Measurements from ENCODE around the gene SDC4.

SDC4 gene

DNA sequence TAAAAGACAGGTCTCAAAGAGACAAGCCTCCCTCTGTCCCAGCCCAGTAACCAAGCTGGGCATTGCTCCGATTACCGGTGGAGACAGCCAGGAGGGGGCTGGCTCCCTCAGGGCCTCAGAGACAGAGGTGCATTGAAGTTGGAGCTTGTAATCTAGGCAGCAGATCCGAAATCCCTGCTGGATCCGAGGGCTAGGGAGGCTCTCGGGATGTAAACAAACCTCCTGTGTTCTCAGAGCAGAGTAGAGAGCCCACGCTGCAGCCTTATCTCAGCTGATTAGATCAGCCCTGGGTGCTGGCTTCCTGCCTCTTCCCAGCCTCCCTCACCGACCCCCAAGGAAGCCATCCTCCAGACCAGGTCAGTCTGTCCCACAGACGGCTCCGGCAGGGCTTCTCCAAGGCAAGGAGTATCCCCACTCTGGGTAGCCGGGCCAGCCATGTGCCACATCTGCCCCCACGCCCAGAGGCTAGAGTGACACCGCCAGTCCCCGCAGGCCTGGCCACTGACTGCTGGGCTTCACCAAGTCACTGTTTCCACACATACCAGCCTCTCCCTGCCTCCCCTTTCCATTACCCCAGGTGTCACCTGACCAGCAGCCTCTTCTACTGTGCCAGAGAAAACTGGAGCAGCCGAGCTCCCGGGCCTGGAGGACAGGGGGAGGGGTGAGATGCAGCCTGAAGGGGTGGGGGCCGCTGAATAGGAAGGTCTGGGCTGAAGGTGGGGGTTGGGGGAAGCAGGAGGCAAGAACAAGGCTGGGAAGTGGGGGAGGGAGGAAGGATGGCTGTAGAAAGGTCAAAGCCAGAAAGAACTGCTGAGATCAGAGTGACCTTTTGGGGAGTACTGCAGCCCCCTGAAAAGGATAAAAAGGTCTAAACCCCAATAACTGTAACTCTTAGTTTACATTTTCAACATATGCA, 6.0 kb downstream of the SDC4 start:
- no peak overlapping the region for H4K12ac ChIP-seq (ENCODE audit: low read depth, low read length)
- H3K9ac ChIP-seq (ENCODE audit: low read length): peak overlapping the region; percentile 35
- no peaks in the 10 kb centered on the region for H3K27me3 ChIP-seq (ENCODE audit: insufficient read depth, low read length)
- H4K91ac ChIP-seq (ENCODE audit: low read depth, low read length): peak overlapping the region; percentile 88
- peaks cover 52% of the 10 kb centered on the region for H3K79me2 ChIP-seq (ENCODE audit: control insufficient read depth, insufficient read depth, low read length, poor library complexity)
- no peak overlapping the region for H3K23ac ChIP-seq (ENCODE audit: low read length)
- H3K79me1 ChIP-seq (ENCODE audit: low read length): peaks cover 63% of the 10 kb centered on the region
- peak; percentile 77 to 80 for DNase-seq
- peak overlapping the region; percentile 83 for H2BK120ac ChIP-seq (ENCODE audit: insufficient read depth, low read length, poor library complexity)
- no peak overlapping the region for H3K4me3 ChIP-seq (ENCODE audit: low read depth, low read length)
- H3K36me3 ChIP-seq (ENCODE audit: control insufficient read depth in 1 of 2, insufficient read depth in 2 of 2, low read length in 2 of 2): peaks cover 7 to 14% of the 10 kb centered on the region in 2 experiments
- peak overlapping the region; percentile 56 for H4K8ac ChIP-seq (ENCODE audit: low read depth, low read length)
- H3K4me1 ChIP-seq (ENCODE audit: control insufficient read depth in 1 of 2, insufficient read depth in 2 of 2, low read length in 2 of 2): peaks cover 70 to 88% of the 10 kb centered on the region in 2 experiments
- H2BK5ac ChIP-seq (ENCODE audit: low read depth, low read length, poor library complexity): peak overlapping the region; percentile 57
- H3K18ac ChIP-seq (ENCODE audit: low read length): peak overlapping the region; percentile 27
- peak overlapping the region; percentile 94 for H2BK12ac ChIP-seq (ENCODE audit: low read length)
- peak overlapping the region; percentile 97 for H3K27ac ChIP-seq (ENCODE audit: low read depth, low read length)
- H2AK5ac ChIP-seq (ENCODE audit: low read length): peak overlapping the region; percentile 80
- peak overlapping the region; percentile 70 for H3K4me2 ChIP-seq (ENCODE audit: low read length)
- peak overlapping the region; percentile 88 for H3K4ac ChIP-seq (ENCODE audit: low read depth, low read length)
- H3K14ac ChIP-seq (ENCODE audit: low read length): peak overlapping the region; percentile 78
- no CpG with 5 or more reads among the region's 16 CpGs for WGBS (ENCODE audit: extremely low coverage, insufficient coverage, insufficient read length)
- H3K9me3 ChIP-seq (ENCODE audit: insufficient read depth, low read depth, low read length): no peaks in the 10 kb centered on the region
- no peak overlapping the region for H2AFZ ChIP-seq (ENCODE audit: insufficient read depth, low read length, poor library complexity)

DNA sequence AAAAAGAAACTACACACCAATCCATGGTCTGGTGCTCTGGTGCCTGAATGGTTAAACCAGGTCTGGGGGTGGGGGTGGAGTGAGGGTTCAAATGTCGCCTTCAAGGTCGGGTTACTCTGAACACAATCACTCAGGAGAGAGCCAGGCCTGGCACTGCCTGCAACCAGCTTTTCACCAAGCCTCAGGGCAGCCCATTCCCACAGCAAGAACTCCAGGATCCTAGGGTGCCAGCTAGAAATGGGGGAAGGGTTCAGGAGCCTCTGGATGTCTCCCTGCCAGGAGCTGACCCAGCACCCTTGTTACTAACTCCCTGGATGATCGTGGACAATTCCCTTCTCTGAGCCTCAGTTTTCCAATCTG, 6.7 kb downstream of the SDC4 start:
- peaks cover 51% of the 10 kb centered on the region for H3K79me2 ChIP-seq (ENCODE audit: control insufficient read depth, insufficient read depth, low read length, poor library complexity)
- H3K36me3 ChIP-seq (ENCODE audit: control insufficient read depth in 1 of 2, insufficient read depth in 2 of 2, low read length in 2 of 2): peaks cover 7 to 14% of the 10 kb centered on the region in 2 experiments
- peak overlapping the region; percentile 57 for H2BK5ac ChIP-seq (ENCODE audit: low read depth, low read length, poor library complexity)
- peak overlapping the region; percentile 88 for H3K4ac ChIP-seq (ENCODE audit: low read depth, low read length)
- H3K4me1 ChIP-seq (ENCODE audit: control insufficient read depth in 1 of 2, insufficient read depth in 2 of 2, low read length in 2 of 2): peaks cover 76 to 93% of the 10 kb centered on the region in 2 experiments
- peak overlapping the region; percentile 56 for H4K8ac ChIP-seq (ENCODE audit: low read depth, low read length)
- H2BK120ac ChIP-seq (ENCODE audit: insufficient read depth, low read length, poor library complexity): peak overlapping the region; percentile 83
- no peaks in the 10 kb centered on the region for H3K27me3 ChIP-seq (ENCODE audit: insufficient read depth, low read length)
- peak overlapping the region; percentile 92 for H2BK12ac ChIP-seq (ENCODE audit: low read length)
- no peak for DNase-seq
- H3K18ac ChIP-seq (ENCODE audit: low read length): peak overlapping the region; percentile 27
- H3K27ac ChIP-seq (ENCODE audit: low read depth, low read length): peak overlapping the region; percentile 97
- peak overlapping the region; percentile 35 for H3K9ac ChIP-seq (ENCODE audit: low read length)
- peak overlapping the region; percentile 47 for H3K14ac ChIP-seq (ENCODE audit: low read length)
- peak overlapping the region; percentile 70 for H3K4me2 ChIP-seq (ENCODE audit: low read length)
- no peak overlapping the region for H4K12ac ChIP-seq (ENCODE audit: low read depth, low read length)
- peak overlapping the region; percentile 82 for H4K91ac ChIP-seq (ENCODE audit: low read depth, low read length)
- peak overlapping the region; percentile 39 for H3K4me3 ChIP-seq (ENCODE audit: low read depth, low read length)
- no peaks in the 10 kb centered on the region for H3K9me3 ChIP-seq (ENCODE audit: insufficient read depth, low read depth, low read length)
- no peak overlapping the region for H3K23ac ChIP-seq (ENCODE audit: low read length)
- H3K79me1 ChIP-seq (ENCODE audit: low read length): peaks cover 66% of the 10 kb centered on the region
- H2AFZ ChIP-seq (ENCODE audit: insufficient read depth, low read length, poor library complexity): no peak overlapping the region
- peak overlapping the region; percentile 80 for H2AK5ac ChIP-seq (ENCODE audit: low read length)
- WGBS (ENCODE audit: extremely low coverage, insufficient coverage, insufficient read length): no CpG with 5 or more reads among the region's 3 CpGs

DNA sequence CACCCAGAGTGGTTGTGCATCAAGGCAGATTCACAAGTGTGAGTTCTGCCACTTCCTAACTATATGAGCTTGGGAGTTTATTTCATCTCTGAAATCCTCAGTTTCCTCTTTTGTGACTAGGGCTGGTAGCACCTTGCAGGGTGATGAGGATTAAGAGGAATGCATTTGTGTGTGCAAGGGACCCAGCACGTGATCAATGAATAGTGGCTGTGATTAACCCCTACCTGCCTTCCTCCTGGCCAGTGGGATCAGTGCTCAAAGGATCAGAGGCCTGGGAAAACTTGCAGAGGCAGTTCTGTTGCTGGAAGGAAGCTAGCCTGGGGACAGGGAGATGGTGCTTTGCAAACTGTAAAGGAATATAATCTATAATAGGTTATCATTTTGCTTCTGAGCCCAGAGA, 7.3 kb downstream of the SDC4 start:
- H4K91ac ChIP-seq (ENCODE audit: low read depth, low read length): peak overlapping the region; percentile 44
- H3K18ac ChIP-seq (ENCODE audit: low read length): peak overlapping the region; percentile 2
- no peaks in the 10 kb centered on the region for H3K27me3 ChIP-seq (ENCODE audit: insufficient read depth, low read length)
- no peak overlapping the region for H2BK5ac ChIP-seq (ENCODE audit: low read depth, low read length, poor library complexity)
- no CpG with 5 or more reads among the region's 1 CpG for WGBS (ENCODE audit: extremely low coverage, insufficient coverage, insufficient read length)
- H2AFZ ChIP-seq (ENCODE audit: insufficient read depth, low read length, poor library complexity): no peak overlapping the region
- no peak overlapping the region for H3K14ac ChIP-seq (ENCODE audit: low read length)
- no peak overlapping the region for H3K23ac ChIP-seq (ENCODE audit: low read length)
- no peak overlapping the region for H3K4me3 ChIP-seq (ENCODE audit: low read depth, low read length)
- no peak overlapping the region for H3K9ac ChIP-seq (ENCODE audit: low read length)
- H4K12ac ChIP-seq (ENCODE audit: low read depth, low read length): no peak overlapping the region
- peaks cover 7 to 14% of the 10 kb centered on the region in 2 experiments for H3K36me3 ChIP-seq (ENCODE audit: control insufficient read depth in 1 of 2, insufficient read depth in 2 of 2, low read length in 2 of 2)
- peak overlapping the region; percentile 17 for H3K4me2 ChIP-seq (ENCODE audit: low read length)
- H2BK12ac ChIP-seq (ENCODE audit: low read length): peak overlapping the region; percentile 58
- peak overlapping the region; percentile 80 for H3K4ac ChIP-seq (ENCODE audit: low read depth, low read length)
- DNase-seq: no peak
- no peaks in the 10 kb centered on the region for H3K9me3 ChIP-seq (ENCODE audit: insufficient read depth, low read depth, low read length)
- H3K27ac ChIP-seq (ENCODE audit: low read depth, low read length): peak overlapping the region; percentile 97
- no peak overlapping the region for H4K8ac ChIP-seq (ENCODE audit: low read depth, low read length)
- H3K79me1 ChIP-seq (ENCODE audit: low read length): peaks cover 61% of the 10 kb centered on the region
- H3K4me1 ChIP-seq (ENCODE audit: control insufficient read depth in 1 of 2, insufficient read depth in 2 of 2, low read length in 2 of 2): peaks cover 72 to 89% of the 10 kb centered on the region in 2 experiments
- peaks cover 46% of the 10 kb centered on the region for H3K79me2 ChIP-seq (ENCODE audit: control insufficient read depth, insufficient read depth, low read length, poor library complexity)
- no peak overlapping the region for H2AK5ac ChIP-seq (ENCODE audit: low read length)
- H2BK120ac ChIP-seq (ENCODE audit: insufficient read depth, low read length, poor library complexity): no peak overlapping the region

DNA sequence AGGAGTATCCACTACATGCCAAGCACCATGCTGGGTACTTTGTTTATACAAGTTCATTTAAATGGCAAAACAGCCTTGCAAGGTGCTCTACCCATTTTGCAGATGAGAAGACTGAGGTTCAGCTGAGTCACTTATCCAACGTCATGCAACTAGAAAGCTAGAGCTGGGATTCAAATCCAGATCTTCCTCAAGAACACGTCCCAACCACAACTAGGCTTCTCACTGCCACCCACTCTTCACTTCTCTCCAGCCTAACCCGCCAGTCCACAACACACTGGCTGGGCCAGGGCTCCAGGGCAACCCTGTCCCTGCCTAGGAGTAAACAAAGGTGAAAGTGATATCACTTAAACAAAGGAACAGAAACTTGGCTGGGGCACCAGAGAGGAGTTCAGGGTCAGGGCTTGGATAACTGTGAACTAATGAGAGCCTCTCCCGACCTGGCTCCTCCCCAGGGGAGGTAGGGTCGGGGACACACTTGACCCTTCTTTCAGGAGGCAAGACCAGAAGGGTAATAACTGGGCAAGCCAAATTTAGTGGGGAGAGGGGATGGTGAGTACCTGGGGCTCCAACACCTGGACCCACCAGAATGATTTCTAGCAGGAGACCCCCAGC, 7.9 kb downstream of the SDC4 start:
- H3K79me2 ChIP-seq (ENCODE audit: control insufficient read depth, insufficient read depth, low read length, poor library complexity): peaks cover 46% of the 10 kb centered on the region
- H3K27ac ChIP-seq (ENCODE audit: low read depth, low read length): peak overlapping the region; percentile 20
- H4K8ac ChIP-seq (ENCODE audit: low read depth, low read length): no peak overlapping the region
- H3K79me1 ChIP-seq (ENCODE audit: low read length): peaks cover 60% of the 10 kb centered on the region
- H3K23ac ChIP-seq (ENCODE audit: low read length): no peak overlapping the region
- H3K4me3 ChIP-seq (ENCODE audit: low read depth, low read length): no peak overlapping the region
- H4K91ac ChIP-seq (ENCODE audit: low read depth, low read length): peak overlapping the region; percentile 44
- peak overlapping the region; percentile 80 for H3K4ac ChIP-seq (ENCODE audit: low read depth, low read length)
- peak overlapping the region; percentile 2 for H3K18ac ChIP-seq (ENCODE audit: low read length)
- H3K4me2 ChIP-seq (ENCODE audit: low read length): no peak overlapping the region
- H2AK5ac ChIP-seq (ENCODE audit: low read length): no peak overlapping the region
- no CpG with 5 or more reads among the region's 5 CpGs for WGBS (ENCODE audit: extremely low coverage, insufficient coverage, insufficient read length)
- H2BK120ac ChIP-seq (ENCODE audit: insufficient read depth, low read length, poor library complexity): no peak overlapping the region
- peaks cover 74 to 83% of the 10 kb centered on the region in 2 experiments for H3K4me1 ChIP-seq (ENCODE audit: control insufficient read depth in 1 of 2, insufficient read depth in 2 of 2, low read length in 2 of 2)
- no peak overlapping the region for H2BK5ac ChIP-seq (ENCODE audit: low read depth, low read length, poor library complexity)
- H4K12ac ChIP-seq (ENCODE audit: low read depth, low read length): no peak overlapping the region
- H3K9me3 ChIP-seq (ENCODE audit: insufficient read depth, low read depth, low read length): no peaks in the 10 kb centered on the region
- peaks cover 13 to 20% of the 10 kb centered on the region in 2 experiments for H3K36me3 ChIP-seq (ENCODE audit: control insufficient read depth in 1 of 2, insufficient read depth in 2 of 2, low read length in 2 of 2)
- no peak overlapping the region for H3K9ac ChIP-seq (ENCODE audit: low read length)
- DNase-seq: no peak
- no peak overlapping the region for H3K14ac ChIP-seq (ENCODE audit: low read length)
- H3K27me3 ChIP-seq (ENCODE audit: insufficient read depth, low read length): no peaks in the 10 kb centered on the region
- no peak overlapping the region for H2AFZ ChIP-seq (ENCODE audit: insufficient read depth, low read length, poor library complexity)
- peak overlapping the region; percentile 34 for H2BK12ac ChIP-seq (ENCODE audit: low read length)
